SK-N-SH (cell line): Measurements from ENCODE around the gene AGTRAP. TPM values are rescaled to one million over a fixed set of nuclear protein-coding genes. Genes with fewer than 3 reads are reported as not detected.

ENCODE experiments used
- CTCF ChIA-PET: fragments of 300-600, 350-600 bp; formaldehyde crosslinking; extraction: SDS; loops from one replicate; lab custom pipeline; 2021; lab: Yijun Ruan, JAX
- POLR2A ChIA-PET: fragments of 350-600 bp; sonication (Branson Sonifier 250); formaldehyde crosslinking; extraction: SDS; loops from one replicate; lab custom pipeline; 2020; ENCODE audit warnings: antibody characterized with exemption, inconsistent platforms; lab: Yijun Ruan, JAX
- DNase-seq: peaks from one replicate; pipeline ENCODE4 v3.0.0; 2012
- H2AFZ ChIP-seq: fragments of 200-600 bp; sonication (generic); 2 replicates; pipeline ENCODE4 v1.8.1; 2016; ENCODE audit warnings: antibody characterized with exemption, mild to moderate bottlenecking, low read depth
- H3F3A ChIP-seq: fragments of 200-600 bp; sonication (generic); replicated peaks from 2 replicates; pipeline ENCODE3; 2016; ENCODE audit warnings: antibody characterized with exemption, mild to moderate bottlenecking; ENCODE audit not compliant: insufficient read depth
- H3K27ac ChIP-seq, 2 experiments: fragments of 200-500 bp in 1 of 2; fragments of 200-600 bp in 1 of 2; sonication (Bioruptor generic) in 1 of 2; sonication (generic), shearing (Covaris generic) in 1 of 2; 2 replicates each; pipeline versions ENCODE4 v1.5.1 to v1.6.1; 2014 to 2016; ENCODE audit warnings: low read depth in 2 of 2, inconsistent platforms in 1 of 2, low read length in 1 of 2, mild to moderate bottlenecking in 1 of 2, mixed read lengths in 1 of 2
- H3K27me3 ChIP-seq: fragments of 200-600 bp; sonication (generic), shearing (Covaris generic); 2 replicates; pipeline ENCODE4 v1.6.1; 2016; ENCODE audit warnings: mixed run types; ENCODE audit not compliant: insufficient read depth
- H3K36me3 ChIP-seq, 2 experiments: fragments of 200-500 bp in 1 of 2; fragments of 200-600 bp in 1 of 2; sonication (Bioruptor generic) in 1 of 2; sonication (generic) in 1 of 2; replicated peaks in 1 of 2; 2 replicates each; pipeline versions ENCODE3 to v1.5.1; 2014 to 2016; ENCODE audit warnings: low read length in 1 of 2, mild to moderate bottlenecking in 1 of 2; ENCODE audit not compliant: insufficient read depth in 2 of 2, control insufficient read depth in 1 of 2
- H3K4me1 ChIP-seq, 2 experiments: fragments of 200-500 bp in 1 of 2; fragments of 200-600 bp in 1 of 2; sonication (Bioruptor generic) in 1 of 2; sonication (generic), shearing (Covaris generic) in 1 of 2; 2 replicates each; pipeline versions ENCODE4 v1.5.1 to v1.6.1; 2014 to 2016; ENCODE audit warnings: low read depth in 1 of 2, low read length in 1 of 2, mixed run types in 1 of 2; ENCODE audit not compliant: insufficient read depth in 2 of 2, control insufficient read depth in 1 of 2
- H3K4me2 ChIP-seq: fragments of 200-600 bp; sonication (generic), shearing (Covaris generic); 2 replicates; pipeline ENCODE4 v1.6.1; 2017; ENCODE audit warnings: mixed run types
- H3K4me3 ChIP-seq, 2 experiments: fragments of 200-500 bp in 1 of 2; fragments of 200-600 bp in 1 of 2; sonication (Bioruptor generic) in 1 of 2; sonication (generic), shearing (Covaris generic) in 1 of 2; 2 replicates each; pipeline versions ENCODE4 v1.5.1 to v1.8.1; 2014 to 2016; ENCODE audit warnings: low read depth in 2 of 2, inconsistent platforms in 1 of 2, low read length in 1 of 2, mild to moderate bottlenecking in 1 of 2, mixed read lengths in 1 of 2, moderate library complexity in 1 of 2
- H3K79me2 ChIP-seq: fragments of 200-600 bp; sonication (generic); 2 replicates; pipeline ENCODE4 v1.8.1; 2017; ENCODE audit warnings: mild to moderate bottlenecking; ENCODE audit not compliant: insufficient read depth
- H3K9ac ChIP-seq: fragments of 200-600 bp; sonication (generic); 2 replicates; pipeline ENCODE4 v1.6.1; 2017; ENCODE audit warnings: mixed run types
- H3K9me2 ChIP-seq: fragments of 200-600 bp; sonication (generic); 2 replicates; pipeline ENCODE4 v1.6.1; 2017; ENCODE audit warnings: mixed run types
- H3K9me3 ChIP-seq: fragments of 200-600 bp; sonication (generic); 2 replicates; pipeline ENCODE4 v1.6.1; 2017; ENCODE audit warnings: mixed run types, mild to moderate bottlenecking, moderate library complexity
- H4K20me1 ChIP-seq: fragments of 200-600 bp; sonication (generic); 2 replicates; pipeline ENCODE4 v1.6.1; 2017; ENCODE audit warnings: mild to moderate bottlenecking, mixed run types; ENCODE audit not compliant: insufficient read depth
- EZH2phosphoT487 ChIP-seq: fragments of 200-600 bp; sonication (generic); IDR thresholded peaks from 2 replicates; pipeline ENCODE4 v1.6.1; 2017; ENCODE audit warnings: low read depth, mixed run types, mild to moderate bottlenecking, antibody characterized with exemption, moderate library complexity, borderline replicate concordance
- FOSL2 ChIP-seq: IDR thresholded peaks from 2 replicates; pipeline ENCODE4 v1.4.0; 2012; ENCODE audit warnings: low read depth, mild to moderate bottlenecking, moderate library complexity, borderline replicate concordance
- FOXJ3 ChIP-seq: sonication (generic); formaldehyde crosslinking; IDR thresholded peaks from 2 replicates; pipeline ENCODE4 v1.5.1; 2020; ENCODE audit warnings: mild to moderate bottlenecking, missing genetic modification reagents
- FOXM1 ChIP-seq: IDR thresholded peaks from 2 replicates; pipeline ENCODE4 v1.4.0; 2012; ENCODE audit warnings: low read depth, mild to moderate bottlenecking
- JUND ChIP-seq: IDR thresholded peaks from 2 replicates; pipeline ENCODE4 v1.4.0; 2012
- POLR2AphosphoS5 ChIP-seq: IDR thresholded peaks from 2 replicates; pipeline ENCODE4 v1.6.1; 2012; ENCODE audit warnings: low read depth, low read length
- RFX5 ChIP-seq: IDR thresholded peaks from 2 replicates; pipeline ENCODE4 v1.6.1; 2012; ENCODE audit warnings: mild to moderate bottlenecking, improper control_type of control experiment, low read length
- SIN3A ChIP-seq: IDR thresholded peaks from 2 replicates; pipeline ENCODE4 v1.6.1; 2012; ENCODE audit warnings: low read depth, mild to moderate bottlenecking, low read length, moderate library complexity, borderline replicate concordance
- TCF12 ChIP-seq: IDR thresholded peaks from 2 replicates; pipeline ENCODE4 v1.4.0; 2012
- TEAD4 ChIP-seq: IDR thresholded peaks from 2 replicates; pipeline ENCODE4 v1.4.0; 2012; ENCODE audit warnings: mild to moderate bottlenecking, borderline replicate concordance; ENCODE audit not compliant: insufficient read depth
- USF1 ChIP-seq: IDR thresholded peaks from 2 replicates; pipeline ENCODE4 v1.4.0; 2012; ENCODE audit warnings: low read depth, borderline replicate concordance
- WGBS: methylation state at CpG from one replicate; pipeline ENCODE4 v1.1.6; 2017; ENCODE audit warnings: low lambda C conversion rate; 5-methylcytosine and 5-hydroxymethylcytosine counted together
- polyA plus RNA-seq, 3 experiments: library from polyadenylated mRNA; depleted of rRNA; stranded (reverse); fragments of >200 nt; gene quantifications; 2 replicates each; pipeline ENCODE4 v1.2.3, GENCODE V29; 2012

AGTRAP gene
- polyA plus RNA-seq, 1 of the 3 experiments (the other 2 are of a cell fraction), result 66.2 TPM

- no peak overlapping the region for H2AFZ ChIP-seq
- no peaks in the 10 kb centered on the region for H3K9me2 ChIP-seq
- H3K4me2 ChIP-seq, result no peak overlapping the region
- ChIA-PET POLR2A (interaction anchor here (1.2 kb wide), 1 partner anchor 67 kb away, joined by 3 read pairs; the partner anchor contains the start of gene FBXO6), CTCF (interaction anchor here (1.3 to 2.1 kb wide), 4 partner anchors 10 to 85 kb away, joined by 3 to 6 read pairs (median 6); partner anchors contain the start of gene FBXO6)
- TF ChIP-seq TEAD4, result no peak
- no peak overlapping the region for H3K4me3 ChIP-seq
- H3K9me3 ChIP-seq, result no peaks in the 10 kb centered on the region
- H3K9ac ChIP-seq, result no peak overlapping the region
- H3K79me2 ChIP-seq, result no peaks in the 10 kb centered on the region
- H4K20me1 ChIP-seq, result no peaks in the 10 kb centered on the region
- DNase-seq, result no peak
- H3K4me1 ChIP-seq, result no peaks in the 10 kb centered on the region
- no peaks in the 10 kb centered on the region for H3K27me3 ChIP-seq
- H3K27ac ChIP-seq, result no peak overlapping the region
- 78% methylated on average over 5 of the region's 5 CpGs for WGBS
- peaks cover 5% of the 10 kb centered on the region for H3F3A ChIP-seq
- H3K36me3 ChIP-seq, result no peaks in the 10 kb centered on the region
Observed at GRCh38 chr1:11730429-11730891, 5.5 kb upstream of the AGTRAP start.

GRCh38 chr1:11731691-11732283, 4.1 kb upstream of the AGTRAP start:
- H3K4me2 ChIP-seq, result no peak overlapping the region
- peaks cover 0 to 3% of the 10 kb centered on the region in 2 experiments; a peak in 2 of 4 replicates for H3K4me1 ChIP-seq
- ChIA-PET CTCF (interaction anchor here (1.6 to 2.1 kb wide), 3 partner anchors 12 to 81 kb away, joined by 3 to 6 read pairs (median 6); partner anchors contain the start of gene FBXO6), POLR2A (interaction anchor here (0.6 kb wide), 1 partner anchor 55 kb away, joined by 4 read pairs; no protein-coding TSS in a partner anchor)
- WGBS, result 81% methylated on average over 16 of the region's 17 CpGs
- no peak overlapping the region for H3K4me3 ChIP-seq
- H3F3A ChIP-seq, result peaks cover 8% of the 10 kb centered on the region
- DNase-seq, result no peak
- H3K27me3 ChIP-seq, result no peaks in the 10 kb centered on the region
- TF ChIP-seq POLR2AphosphoS5 (no peak), FOSL2 (no peak), FOXM1 (no peak), USF1 (no peak), RFX5 (no peak), JUND (no peak), EZH2phosphoT487 (no peak), FOXJ3 (CRISPR knock-in tag) (no peak), SIN3A (no peak), TCF12 (no peak)
- H3K27ac ChIP-seq, result no peak overlapping the region
- no peaks in the 10 kb centered on the region for H3K9me2 ChIP-seq
- H3K79me2 ChIP-seq, result no peaks in the 10 kb centered on the region
- no peak overlapping the region for H3K9ac ChIP-seq
- no peaks in the 10 kb centered on the region for H3K36me3 ChIP-seq
- no peaks in the 10 kb centered on the region for H3K9me3 ChIP-seq
- no peaks in the 10 kb centered on the region for H4K20me1 ChIP-seq
- no peak overlapping the region for H2AFZ ChIP-seq
